CD4-positive, alpha-beta T cell treated with Interleukin-6 at 100 ng/mL for 8 hours (primary cell): ENCODE measurements around the gene ATF4.
A peak's percentile ranks its signal among the peaks of the same experiment; 100 is the strongest.

ENCODE experiments used
- DNase-seq: peaks from one replicate; pipeline ENCODE4 v3.0.0-alpha.2; 2020; ENCODE audit warnings: mixed read lengths, low spot score

ATF4 gene

GRCh38 chr22:39520226-39521105 is at the start of gene ATF4:
Gene ATF4, plus strand, starts transcription at chr22:39520562. Its CDS starts 884 bp downstream, at chr22:39521446.
- peak; percentile 83 for DNase-seq

- peak; percentile 5 for DNase-seq
Observed at GRCh38 chr22:39471381-39472141, 48.8 kb upstream of the ATF4 start.

- DNase-seq: no peak
Observed at GRCh38 chr22:39472570-39473556, 47.5 kb upstream of the ATF4 start.

- no peak for DNase-seq
Observed at GRCh38 chr22:39473851-39474250, 46.5 kb upstream of the ATF4 start.

- no peak for DNase-seq
Observed at GRCh38 chr22:39474351-39475111, 45.8 kb upstream of the ATF4 start.

- no peak for DNase-seq
Observed at GRCh38 chr22:39475337-39475736, 45.0 kb upstream of the ATF4 start.

- no peak for DNase-seq
Observed at GRCh38 chr22:39475902-39476301, 44.5 kb upstream of the ATF4 start.

- no peak for DNase-seq
Observed at GRCh38 chr22:39476664-39477063, 43.7 kb upstream of the ATF4 start.

- no peak for DNase-seq
Observed at GRCh38 chr22:39477542-39477941, 42.8 kb upstream of the ATF4 start.

- DNase-seq: no peak
Observed at GRCh38 chr22:39478441-39478850, 41.9 kb upstream of the ATF4 start.

GRCh38 chr22:39479254-39479653 is 41.1 kb upstream of the ATF4 start:
- no peak for DNase-seq

- DNase-seq: no peak
Observed at GRCh38 chr22:39480557-39480956, 39.8 kb upstream of the ATF4 start.

- no peak for DNase-seq
Observed at GRCh38 chr22:39481054-39481453, 39.3 kb upstream of the ATF4 start.

GRCh38 chr22:39481595-39481994 is 38.8 kb upstream of the ATF4 start:
- DNase-seq: no peak

- no peak for DNase-seq
Observed at GRCh38 chr22:39482768-39483167, 37.6 kb upstream of the ATF4 start.

GRCh38 chr22:39486951-39487825 is 33.2 kb upstream of the ATF4 start:
- no peak for DNase-seq

- DNase-seq: no peak
Observed at GRCh38 chr22:39487826-39488520, 32.4 kb upstream of the ATF4 start.

- no peak for DNase-seq
Observed at GRCh38 chr22:39488563-39489083, 31.7 kb upstream of the ATF4 start.
